ENCODE results near the gene ST6GALNAC1.

Gene ST6GALNAC1

GRCh38 chr17:76643553-76644148, at the start of gene ST6GALNAC1:
TSS of gene ST6GALNAC1 (minus strand) at chr17:76643757. CDS start at chr17:76643638, 119 bp downstream.
- no peak for DNase-seq

- no peak for DNase-seq
Observed at GRCh38 chr17:76691379-76692191, 48.0 kb upstream of the ST6GALNAC1 start.

GRCh38 chr17:76690596-76691280, 47.2 kb upstream of the ST6GALNAC1 start:
- no peak for DNase-seq

- DNase-seq: no peak
Observed at GRCh38 chr17:76689859-76690258, 46.3 kb upstream of the ST6GALNAC1 start.

GRCh38 chr17:76688165-76688622, 44.6 kb upstream of the ST6GALNAC1 start:
- DNase-seq: no peak

GRCh38 chr17:76687298-76688164, 44.0 kb upstream of the ST6GALNAC1 start:
- DNase-seq: no peak

- DNase-seq: no peak
Observed at GRCh38 chr17:76686538-76687297, 43.2 kb upstream of the ST6GALNAC1 start.

GRCh38 chr17:76685846-76686245, 42.3 kb upstream of the ST6GALNAC1 start:
- no peak for DNase-seq

- no peak for DNase-seq
Observed at GRCh38 chr17:76685366-76685765, 41.8 kb upstream of the ST6GALNAC1 start.

- no peak for DNase-seq
Observed at GRCh38 chr17:76684756-76685155, 41.2 kb upstream of the ST6GALNAC1 start.

GRCh38 chr17:76683921-76684745, 40.6 kb upstream of the ST6GALNAC1 start:
- DNase-seq: no peak

- DNase-seq: no peak
Observed at GRCh38 chr17:76683011-76683755, 39.6 kb upstream of the ST6GALNAC1 start.

GRCh38 chr17:76682296-76682695, 38.7 kb upstream of the ST6GALNAC1 start:
- no peak for DNase-seq

GRCh38 chr17:76681222-76682137, 37.9 kb upstream of the ST6GALNAC1 start:
- DNase-seq: peak; percentile 75

- no peak for DNase-seq
Observed at GRCh38 chr17:76679239-76679638, 35.7 kb upstream of the ST6GALNAC1 start.

GRCh38 chr17:76678330-76678729, 34.8 kb upstream of the ST6GALNAC1 start:
- no peak for DNase-seq

GRCh38 chr17:76677406-76677805, 33.8 kb upstream of the ST6GALNAC1 start:
- DNase-seq: no peak

- no peak for DNase-seq
Observed at GRCh38 chr17:76676629-76677028, 33.1 kb upstream of the ST6GALNAC1 start.

GRCh38 chr17:76675648-76676047, 32.1 kb upstream of the ST6GALNAC1 start:
- DNase-seq: no peak
